HFF-Myc (cell line): ENCODE results near the gene IPO13.

ENCODE experiments used
- DNase-seq: peaks from one replicate; pipeline ENCODE4 v3.0.0-alpha.2; 2011; ENCODE audit warnings: low read depth; ENCODE audit errors: extremely low read depth
- H3K4me3 ChIP-seq: replicated peaks from 2 replicates; pipeline ENCODE4 v1.5.1; 2011; ENCODE audit warnings: low read depth, mild to moderate bottlenecking, control low read depth, low read length
- CTCF ChIP-seq: IDR thresholded peaks from 2 replicates; pipeline ENCODE4 v1.5.1; 2012; ENCODE audit warnings: mild to moderate bottlenecking, low read depth, low read length, control low read depth; ENCODE audit errors: missing control alignments

IPO13 gene

GRCh38 chr1:43987159-43987902, 40.6 kb downstream of the IPO13 start:
- H3K4me3 ChIP-seq: no peak overlapping the region
- TF ChIP-seq CTCF: no peak
- no peak for DNase-seq

- H3K4me3 ChIP-seq: peak overlapping the region; percentile 50
- TF ChIP-seq CTCF: peak; percentile 21
- DNase-seq: no peak
These were observed 43.8 kb downstream of the IPO13 start for GRCh38 chr1:43990271-43991199.

- no peak for TF ChIP-seq CTCF
- H3K4me3 ChIP-seq: peak overlapping the region; percentile 50
- no peak for DNase-seq
These were observed 44.4 kb downstream of the IPO13 start for GRCh38 chr1:43991200-43991475.

- DNase-seq: no peak
- H3K4me3 ChIP-seq: peak within 1 kb of the TSS; percentile 50
- TF ChIP-seq CTCF: no peak
These were observed 44.9 kb downstream of the IPO13 start, which contains the start of gene CCDC24 for GRCh38 chr1:43991476-43992231. CCDC24 (plus strand) TSS chr1:43991599; CDS start chr1:43991879, 280 bp downstream.

GRCh38 chr1:43992232-43992995, 45.7 kb downstream of the IPO13 start:
- peak overlapping the region; percentile 50 for H3K4me3 ChIP-seq
- no peak for DNase-seq
- TF ChIP-seq CTCF: no peak
